Naive thymus-derived CD8-positive, alpha-beta T cell (primary cell): ENCODE measurements around the gene FAXDC2. TPM values are rescaled to one million over a fixed set of nuclear protein-coding genes. Genes with fewer than 3 reads are reported as not detected.

ENCODE experiments used
- ATAC-seq, 2 donors: fragments of 150-1000 bp; cut with Tn5 transposase in 1 of 2; sonication (Bioruptor Pico), chemical (Tn5 transposase) in 1 of 2; 1 replicate in 1 of 2; 2 replicates in 1 of 2; pipeline ENCODE4 v1.10.0; 2021; ENCODE audit warnings: mild to moderate bottlenecking in 2 of 2, moderate library complexity in 2 of 2
- POLR2A ChIA-PET: fragments of 350-600 bp; sonication (Branson Sonifier 250); formaldehyde crosslinking; loops from one replicate; lab custom pipeline; 2021; ENCODE audit warnings: antibody characterized with exemption; lab: Charles Lee
- DNase-seq, 10 donors: peaks; one replicate each; pipeline versions ENCODE4 v3.0.0 to v3.0.0-alpha.2; 2020 to 2022
- H3K27ac Mint-ChIP-seq, 10 donors: one replicate each; pipeline ENCODE4 v1.8.0; 2020 to 2022; ENCODE audit warnings: mild to moderate bottlenecking in 10 of 10, mixed read lengths in 10 of 10, moderate library complexity in 4 of 10, inconsistent platforms in 1 of 10
- H3K27me3 Mint-ChIP-seq, 5 donors: one replicate each; pipeline ENCODE4 v1.8.0; 2021 to 2022; ENCODE audit warnings: mixed read lengths in 5 of 5
- H3K36me3 Mint-ChIP-seq, 3 donors: one replicate each; pipeline ENCODE4 v1.8.0; 2020 to 2022; ENCODE audit warnings: mixed read lengths in 3 of 3, mild to moderate bottlenecking in 2 of 3, inconsistent platforms in 1 of 3
- H3K4me1 Mint-ChIP-seq, 4 donors: one replicate each; pipeline ENCODE4 v1.8.0; 2021 to 2022; ENCODE audit warnings: mixed read lengths in 4 of 4
- H3K4me3 Mint-ChIP-seq, 10 donors: one replicate each; pipeline ENCODE4 v1.8.0; 2020 to 2022; ENCODE audit warnings: mild to moderate bottlenecking in 10 of 10, mixed read lengths in 10 of 10, moderate library complexity in 6 of 10, inconsistent platforms in 1 of 10
- H3K9me3 Mint-ChIP-seq, 9 donors: one replicate each; pipeline ENCODE4 v1.8.0; 2020 to 2022; ENCODE audit warnings: mixed read lengths in 9 of 9, mild to moderate bottlenecking in 3 of 9, inconsistent platforms in 1 of 9, moderate library complexity in 1 of 9
- polyA plus RNA-seq, 3 donors: library from polyadenylated mRNA; unstranded; fragments of 300-500 nt; fragmentation: Illumina TruSeq; gene quantifications; one replicate each; pipeline ENCODE4 v1.2.3, GENCODE V29; 2021
- total RNA-seq, 8 experiments: library from RNA in 2 of 8; stranded (reverse) in 2 of 8; gene quantifications; one replicate each; pipeline ENCODE4 v1.2.3 and lab custom pipeline; 2021 to 2026

The FAXDC2 gene
- total RNA-seq (under 1 TPM; 0.22 to 0.86 TPM), polyA plus RNA-seq (under 1 TPM in 2 of 3 donors, not detected in 1; 0.34 to 0.67 TPM), total RNA-seq (lab: John Stamatoyannopoulos, UW) (0 to 0.71 (median 0.24) reads per million in 6 experiments)

- Mint-ChIP-seq H3K9me3 (no peaks in the 10 kb centered on the region), H3K27ac (peak within 1 kb of the TSS in 3 of 10 donors; percentile 27 to 54 (median 41)), H3K4me1 (peaks cover 0 to 10% (median 4%) of the 10 kb centered on the region in 4 donors), H3K27me3 (no peaks in the 10 kb centered on the region), H3K36me3 (no peaks in the 10 kb centered on the region), H3K4me3 (peak within 1 kb of the TSS in 2 of 10 donors; percentile 3 to 37)
- DNase-seq (no peak), ATAC-seq (no peak)
- POLR2A ChIA-PET: no interaction called here
These were observed at the start of gene FAXDC2 for GRCh38 chr5:154850255-154851062. Gene FAXDC2, minus strand, starts transcription at chr5:154850603. Its CDS starts 12,425 bp downstream, at chr5:154838178.

GRCh38 chr5:154900066-154900465 is 49.7 kb upstream of the FAXDC2 start:
- no peak for ATAC-seq
- Mint-ChIP-seq H3K9me3 (no peaks in the 10 kb centered on the region), H3K27me3 (no peaks in the 10 kb centered on the region), H3K36me3 (peaks cover 15 to 97% (median 58%) of the 10 kb centered on the region in 3 donors), H3K4me1 (no peaks in the 10 kb centered on the region), H3K4me3 (no peak overlapping the region), H3K27ac (peak overlapping the region in 1 of 10 donors; percentile 24)
- DNase-seq: no peak
- POLR2A ChIA-PET: interaction anchor here (0.7 to 2.0 kb wide), 2 partner anchors 17 to 145 kb away, joined by 4 to 5 read pairs; partner anchors contain the start of gene LARP1

GRCh38 chr5:154899151-154899816 is 48.9 kb upstream of the FAXDC2 start:
- no peak for DNase-seq
- Mint-ChIP-seq H3K36me3 (peaks cover 11 to 95% (median 56%) of the 10 kb centered on the region in 3 donors), H3K27me3 (no peaks in the 10 kb centered on the region), H3K27ac (peak overlapping the region in 1 of 10 donors; percentile 71), H3K4me1 (no peaks in the 10 kb centered on the region), H3K9me3 (no peaks in the 10 kb centered on the region), H3K4me3 (no peak overlapping the region)
- POLR2A ChIA-PET: interaction anchor here (0.7 to 2.0 kb wide), 2 partner anchors 17 to 144 kb away, joined by 4 to 5 read pairs; partner anchors contain the start of gene LARP1
- no peak for ATAC-seq

GRCh38 chr5:154898210-154898609 is 47.8 kb upstream of the FAXDC2 start:
- no peak for ATAC-seq
- no peak for DNase-seq
- POLR2A ChIA-PET: no interaction called here
- Mint-ChIP-seq H3K9me3 (no peaks in the 10 kb centered on the region), H3K27me3 (no peaks in the 10 kb centered on the region), H3K36me3 (peaks cover 7 to 98% (median 58%) of the 10 kb centered on the region in 3 donors), H3K4me3 (no peak overlapping the region), H3K27ac (peak overlapping the region in 1 of 10 donors; percentile 45), H3K4me1 (no peaks in the 10 kb centered on the region)

GRCh38 chr5:154896562-154897165 is 46.3 kb upstream of the FAXDC2 start:
- no peaks in the 10 kb centered on the region for H3K9me3 Mint-ChIP-seq
- no peaks in the 10 kb centered on the region for H3K4me1 Mint-ChIP-seq
- H3K4me3 Mint-ChIP-seq: no peak overlapping the region
- H3K36me3 Mint-ChIP-seq: peaks cover 0 to 95% (median 60%) of the 10 kb centered on the region in 3 donors
- no peaks in the 10 kb centered on the region for H3K27me3 Mint-ChIP-seq
- ATAC-seq (no peak), DNase-seq (no peak)
- peak overlapping the region in 3 of 10 donors; percentile 11 to 45 (median 43) for H3K27ac Mint-ChIP-seq
- POLR2A ChIA-PET: no interaction called here

- Mint-ChIP-seq H3K4me1 (no peaks in the 10 kb centered on the region), H3K27me3 (no peaks in the 10 kb centered on the region), H3K9me3 (no peaks in the 10 kb centered on the region), H3K27ac (peak overlapping the region in 3 of 10 donors; percentile 16 to 34 (median 25)), H3K4me3 (no peak overlapping the region), H3K36me3 (peaks cover 0 to 96% (median 67%) of the 10 kb centered on the region in 3 donors)
- no peak for DNase-seq
- no peak for ATAC-seq
- POLR2A ChIA-PET: interaction anchor here (0.5 kb wide), 1 partner anchor 533 kb away, joined by 3 read pairs; no protein-coding TSS in a partner anchor
These were observed 45.5 kb upstream of the FAXDC2 start for GRCh38 chr5:154895606-154896561.

- Mint-ChIP-seq H3K9me3 (peaks cover 0 to 8% (median 2%) of the 10 kb centered on the region in 9 donors), H3K27me3 (no peaks in the 10 kb centered on the region), H3K4me3 (no peak overlapping the region), H3K36me3 (peaks cover 11 to 92% (median 69%) of the 10 kb centered on the region in 3 donors), H3K4me1 (no peaks in the 10 kb centered on the region), H3K27ac (no peak overlapping the region)
- POLR2A ChIA-PET: interaction anchor here (0.7 kb wide), 1 partner anchor 46 kb away, joined by 3 read pairs; no protein-coding TSS in a partner anchor
- ATAC-seq (no peak), DNase-seq (no peak)
These were observed 43.0 kb upstream of the FAXDC2 start for GRCh38 chr5:154893381-154893780.

- Mint-ChIP-seq H3K4me1 (no peaks in the 10 kb centered on the region), H3K9me3 (peaks cover 0 to 17% (median 5%) of the 10 kb centered on the region in 9 donors), H3K4me3 (no peak overlapping the region), H3K36me3 (peaks cover 20 to 90% (median 77%) of the 10 kb centered on the region in 3 donors), H3K27ac (no peak overlapping the region), H3K27me3 (no peaks in the 10 kb centered on the region)
- no peak for ATAC-seq
- POLR2A ChIA-PET: interaction anchor here (0.7 kb wide), 1 partner anchor 45 kb away, joined by 3 read pairs; no protein-coding TSS in a partner anchor
- DNase-seq: no peak
These were observed 42.0 kb upstream of the FAXDC2 start for GRCh38 chr5:154892369-154892771.

GRCh38 chr5:154885439-154885838 is 35.0 kb upstream of the FAXDC2 start:
- H3K36me3 Mint-ChIP-seq: peaks cover 61 to 86% (median 70%) of the 10 kb centered on the region in 3 donors
- H3K27ac Mint-ChIP-seq: no peak overlapping the region
- DNase-seq: no peak
- H3K27me3 Mint-ChIP-seq: no peaks in the 10 kb centered on the region
- no peak for ATAC-seq
- no peak overlapping the region for H3K4me3 Mint-ChIP-seq
- peaks cover 13 to 69% (median 26%) of the 10 kb centered on the region in 9 donors for H3K9me3 Mint-ChIP-seq
- POLR2A ChIA-PET: no interaction called here
- H3K4me1 Mint-ChIP-seq: peaks cover 0 to 4% (median under 1%) of the 10 kb centered on the region in 4 donors

GRCh38 chr5:154884424-154884823 is 34.0 kb upstream of the FAXDC2 start:
- Mint-ChIP-seq H3K9me3 (peaks cover 13 to 76% (median 30%) of the 10 kb centered on the region in 9 donors), H3K27ac (no peak overlapping the region)
- POLR2A ChIA-PET: no interaction called here

GRCh38 chr5:154881986-154882385 is 31.6 kb upstream of the FAXDC2 start:
- POLR2A ChIA-PET: no interaction called here
- Mint-ChIP-seq H3K4me1 (peaks cover 0 to 4% (median under 1%) of the 10 kb centered on the region in 4 donors), H3K9me3 (peaks cover 4 to 77% (median 28%) of the 10 kb centered on the region in 9 donors), H3K27me3 (no peaks in the 10 kb centered on the region), H3K27ac (no peak overlapping the region), H3K36me3 (peaks cover 53 to 81% (median 61%) of the 10 kb centered on the region in 3 donors), H3K4me3 (no peak overlapping the region)
- DNase-seq: no peak
- ATAC-seq: no peak

More at GRCh38 chr5:154884424-154884823, 34.0 kb upstream of the FAXDC2 start:
- Mint-ChIP-seq H3K36me3 (peaks cover 63 to 89% (median 70%) of the 10 kb centered on the region in 3 donors), H3K27me3 (no peaks in the 10 kb centered on the region), H3K4me1 (peaks cover 0 to 4% (median under 1%) of the 10 kb centered on the region in 4 donors), H3K4me3 (no peak overlapping the region)
- no peak for DNase-seq
- ATAC-seq: no peak
